ENCODE data around the gene OSM.

OSM gene

DNA sequence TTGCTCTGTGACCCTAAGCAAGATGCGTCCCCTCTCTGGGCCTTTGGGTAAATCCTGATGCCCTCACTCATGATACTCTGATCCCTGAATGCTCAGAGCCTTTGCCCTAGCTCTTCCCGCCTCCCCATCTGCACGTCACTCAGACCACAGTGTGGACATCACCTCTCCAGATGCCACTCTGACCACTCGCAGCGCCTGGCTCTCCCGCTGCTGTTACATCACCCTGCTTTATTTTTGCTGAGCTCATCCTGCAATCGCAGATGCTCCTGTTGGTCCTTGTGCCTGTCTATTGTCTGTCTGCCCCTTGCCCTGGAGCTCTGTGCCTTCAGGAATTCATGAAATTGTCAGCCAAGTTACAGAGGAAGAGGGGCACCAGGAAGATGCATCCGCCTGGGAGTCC lies 5.5 kb downstream of the OSM start:
- DNase-seq: no peak

DNA sequence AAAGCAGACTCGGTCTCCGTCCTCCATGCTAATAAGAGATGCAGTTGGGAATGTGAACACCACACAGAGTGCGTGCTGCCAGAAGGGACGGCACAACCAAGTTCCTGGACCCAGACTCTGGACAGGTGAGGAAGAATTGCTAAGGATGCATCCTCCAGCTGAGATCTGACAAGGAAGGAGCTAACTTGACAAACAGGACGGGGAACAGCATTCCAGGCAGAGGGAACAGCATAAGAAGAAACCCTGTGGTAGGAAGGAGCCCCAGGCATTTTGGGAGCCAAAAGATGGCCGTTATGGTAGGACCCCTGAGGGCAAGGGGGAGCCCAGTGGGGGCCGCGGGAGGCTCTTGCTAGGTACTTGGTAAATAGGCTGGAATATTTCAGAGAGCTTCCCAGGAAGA lies 6.0 kb downstream of the OSM start:
- DNase-seq: no peak

DNA sequence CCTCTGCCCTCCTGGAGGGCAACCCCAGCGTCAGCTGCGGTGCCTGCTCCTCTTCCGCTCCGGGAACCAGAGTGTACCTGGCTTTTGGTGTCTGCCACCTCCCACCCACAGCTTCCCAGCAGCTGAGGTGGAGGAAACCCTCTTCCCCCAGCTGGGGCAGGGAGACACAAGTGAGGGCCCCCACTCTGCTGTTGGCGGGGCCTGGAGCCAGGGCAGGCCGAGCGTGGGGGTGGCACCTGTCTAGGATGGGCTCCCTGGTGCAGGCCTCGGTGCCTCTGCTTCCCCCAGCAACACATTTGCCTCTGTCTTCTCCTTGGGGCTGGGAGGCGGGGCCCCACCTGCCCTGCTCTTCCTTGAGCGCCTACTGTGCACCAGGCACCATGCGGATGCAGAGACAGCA lies 6.4 kb downstream of the OSM start:
- no peak for DNase-seq

DNA sequence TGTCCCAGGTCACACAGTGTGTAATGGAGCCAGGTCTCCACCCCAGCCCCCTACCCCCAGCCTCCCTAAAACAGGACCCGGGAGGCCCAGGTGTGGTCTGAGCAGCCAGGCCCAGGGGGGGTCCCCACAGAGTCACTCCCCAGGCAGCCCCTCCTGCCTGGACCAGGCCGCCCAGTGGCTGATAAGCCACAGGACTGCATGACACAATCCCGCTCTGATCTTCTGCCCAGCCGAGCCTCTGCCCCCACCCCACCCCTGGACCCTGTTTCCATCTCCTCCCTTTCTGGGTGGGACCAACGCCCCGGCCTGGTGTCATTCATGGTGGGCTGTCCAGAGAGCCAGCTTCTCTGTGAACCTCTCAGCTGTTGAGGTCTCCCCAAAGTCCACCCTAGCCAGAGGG lies 12.3 kb downstream of the OSM start:
- DNase-seq: no peak

DNA sequence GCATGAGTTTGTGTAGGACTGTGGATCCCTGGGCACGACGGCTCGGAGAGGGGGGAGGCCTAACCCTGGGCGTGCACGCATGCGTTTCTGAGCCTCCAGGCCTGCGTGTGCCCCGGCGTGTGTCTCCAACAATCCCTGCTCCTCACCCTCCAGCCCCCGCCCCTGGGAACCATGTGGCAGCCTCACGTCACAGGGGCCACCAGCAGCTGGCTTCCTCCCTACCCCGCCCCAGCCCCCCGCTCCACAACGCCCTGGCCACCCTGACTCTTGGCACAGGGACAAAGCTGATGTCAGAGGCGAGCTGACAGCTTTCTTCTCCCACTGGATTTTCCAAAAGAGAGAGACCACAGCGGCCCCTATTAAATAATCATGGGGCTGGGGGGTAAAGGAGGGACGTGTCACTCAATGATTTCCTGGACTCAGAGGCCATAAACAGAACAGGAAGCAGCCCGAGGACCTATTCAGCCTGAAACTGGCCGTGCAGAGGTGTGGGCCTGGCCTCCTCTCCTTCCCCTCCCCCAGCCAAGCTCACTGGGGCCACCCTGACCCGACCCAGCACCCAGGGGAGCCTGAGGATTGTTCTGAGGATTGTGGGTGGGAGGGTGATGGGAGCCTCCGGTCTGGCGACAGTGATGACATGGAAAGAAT lies 13.3 kb downstream of the OSM start:
- no peak for DNase-seq

DNA sequence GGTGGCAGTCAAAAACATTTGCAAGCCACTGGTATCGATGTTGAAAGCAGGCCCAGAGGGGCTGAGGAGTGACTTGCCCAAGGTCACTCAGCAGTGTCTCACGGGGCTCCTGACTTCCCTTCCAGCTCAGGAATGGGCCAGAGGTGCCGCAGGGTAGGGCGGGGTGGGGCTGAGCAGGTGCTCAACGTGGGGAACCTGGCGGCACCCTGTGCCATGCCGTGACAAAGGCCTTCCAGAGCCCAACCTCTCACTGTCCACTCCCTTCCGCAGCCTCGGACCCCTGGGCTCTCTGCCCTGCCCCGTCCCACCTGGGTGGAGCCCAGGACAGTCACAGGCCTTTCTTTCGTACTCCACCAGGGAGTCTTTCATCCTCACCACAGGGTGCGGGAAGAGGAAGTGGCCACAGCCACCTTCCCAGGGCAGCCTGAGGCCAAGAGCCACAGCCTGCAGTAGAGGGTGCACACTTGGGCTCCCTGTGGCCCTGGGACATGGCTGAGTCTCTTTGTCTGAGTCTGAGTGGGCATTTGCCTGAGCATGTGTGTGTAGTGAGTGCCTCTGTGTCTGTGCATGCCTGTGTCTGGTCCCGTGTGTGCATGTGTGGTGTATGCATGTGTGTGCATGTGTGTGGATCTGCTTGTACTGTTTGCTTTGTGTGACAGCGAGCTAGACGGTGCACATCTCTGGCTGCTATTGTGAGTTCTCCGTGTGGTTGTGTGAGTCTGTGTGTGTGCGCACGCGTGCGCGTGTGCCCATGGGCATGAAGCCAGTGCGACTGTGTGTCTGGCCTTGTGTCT lies 14.0 kb downstream of the OSM start:
- no peak for DNase-seq

DNA sequence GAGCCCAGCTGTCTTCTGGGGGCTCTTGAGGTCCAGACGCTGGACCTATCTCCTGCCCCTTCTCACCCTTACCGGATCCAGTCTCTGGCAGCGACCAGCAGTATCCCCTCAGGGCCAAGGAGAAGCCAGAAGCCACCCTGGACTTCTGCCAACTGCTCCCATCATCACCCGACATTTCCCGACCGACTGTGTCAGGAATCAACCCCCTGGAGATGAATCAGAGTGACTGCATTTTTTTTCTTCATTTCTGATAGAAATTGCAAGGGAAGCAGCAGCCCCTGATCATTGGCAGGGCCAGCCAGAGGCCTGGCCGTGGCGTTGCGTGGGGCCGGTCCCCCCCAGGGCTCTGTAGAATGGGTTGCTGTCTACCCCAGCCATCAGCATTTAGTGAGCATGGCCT lies 14.9 kb downstream of the OSM start:
- no peak for DNase-seq

DNA sequence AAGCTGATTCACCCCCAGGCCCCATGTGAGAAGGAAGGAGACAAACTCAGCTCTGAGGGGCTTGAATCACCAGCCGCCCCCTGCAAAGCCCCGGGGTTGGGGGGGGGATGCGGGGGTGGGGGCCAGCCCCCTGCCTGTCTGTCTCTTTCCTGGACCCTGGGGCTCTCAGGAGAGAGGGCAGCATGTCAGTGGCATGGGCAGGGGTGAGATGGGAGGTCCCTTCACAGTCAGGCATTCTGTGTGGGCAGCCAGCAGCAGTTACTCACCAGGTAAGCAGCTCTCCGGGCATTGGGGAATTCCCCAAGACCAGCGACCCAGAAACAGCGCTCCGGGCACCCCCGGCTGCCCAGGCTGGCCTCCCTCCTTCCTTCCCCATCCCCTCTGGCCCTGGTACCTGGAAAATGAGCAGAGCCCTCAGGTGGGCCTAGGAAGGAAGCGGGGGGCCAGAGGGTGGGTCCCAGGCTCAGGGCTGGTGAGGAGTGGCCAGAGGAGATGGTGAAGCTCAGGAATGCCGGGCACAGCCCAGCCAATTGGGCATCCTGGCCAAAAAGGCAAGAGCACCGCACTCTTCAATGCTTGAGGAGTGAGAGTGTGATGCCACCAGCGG lies 15.9 kb downstream of the OSM start:
- peak; percentile 68 for DNase-seq

DNA sequence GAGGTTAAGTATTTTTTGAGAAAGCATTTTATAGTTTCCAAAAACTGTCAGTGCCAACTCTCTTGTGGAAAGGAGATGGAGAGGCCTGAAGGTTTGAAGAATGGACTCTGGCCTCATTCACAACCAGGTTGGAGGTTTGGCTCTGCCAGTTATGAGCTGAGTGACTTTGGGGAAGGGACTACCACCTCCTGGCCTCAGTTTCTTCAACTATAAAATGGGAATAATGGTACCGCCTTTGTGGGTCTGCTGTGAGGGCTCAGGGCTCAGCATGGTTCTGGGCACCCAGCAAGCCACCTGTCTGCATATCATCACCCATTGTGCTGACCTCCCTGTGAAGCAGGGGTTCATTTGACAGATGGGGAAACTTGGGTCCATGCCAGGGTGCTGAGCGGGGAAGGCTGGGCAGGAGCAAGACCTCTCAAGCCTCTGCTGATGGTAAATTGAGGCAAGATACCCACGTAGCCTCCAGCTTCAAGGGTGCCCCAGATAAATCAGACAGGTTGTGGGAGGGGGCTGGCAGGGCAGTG lies 16.5 kb downstream of the OSM start:
- DNase-seq: no peak

DNA sequence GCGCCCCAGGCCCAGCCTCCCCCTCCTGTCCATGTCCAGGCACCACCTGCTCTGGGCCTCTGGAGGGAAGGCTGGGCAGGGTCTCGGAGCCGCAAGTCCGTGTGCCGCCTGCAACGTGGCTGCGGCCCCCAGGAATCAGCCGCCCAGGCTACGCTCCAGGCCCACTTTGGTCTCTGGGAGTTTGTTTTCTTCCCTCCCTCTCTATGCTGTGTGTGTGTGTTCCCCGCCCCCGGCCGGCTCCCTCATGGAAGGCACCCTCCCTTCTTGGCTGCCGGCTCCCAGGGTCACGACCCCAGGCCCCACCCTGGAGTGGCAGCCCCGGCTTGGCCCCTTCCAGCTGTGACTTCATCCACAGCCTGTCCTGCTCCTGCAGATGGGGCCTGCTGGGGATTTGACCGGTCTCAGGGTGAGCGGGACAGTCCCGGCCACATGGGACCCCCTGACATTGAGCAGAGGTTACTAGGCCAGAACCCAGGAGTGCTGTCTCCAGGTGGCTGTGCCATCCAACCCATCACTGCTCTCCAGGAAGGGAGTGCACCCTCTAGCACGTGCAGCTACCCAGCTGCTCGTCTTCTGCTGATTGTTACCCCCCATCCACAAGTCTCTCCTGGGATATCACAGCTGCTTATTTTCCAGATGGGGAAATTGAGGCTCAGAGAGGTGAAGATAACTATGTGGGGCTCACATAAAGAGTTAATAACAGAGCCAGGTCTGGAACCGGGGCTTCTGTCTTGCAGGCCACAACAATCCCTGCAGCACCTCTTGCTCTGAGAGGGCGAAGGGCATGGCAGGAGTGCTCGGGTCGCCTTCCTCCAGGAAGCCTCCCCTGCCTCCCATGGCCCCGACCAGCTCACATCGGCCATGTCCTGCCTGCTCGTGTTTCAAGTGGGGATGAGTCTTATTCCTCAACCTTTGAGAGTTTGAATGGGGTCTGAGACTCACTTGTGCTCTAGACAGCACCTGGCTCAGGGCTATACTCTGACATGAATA lies 17.3 kb downstream of the OSM start:
- DNase-seq: no peak

DNA sequence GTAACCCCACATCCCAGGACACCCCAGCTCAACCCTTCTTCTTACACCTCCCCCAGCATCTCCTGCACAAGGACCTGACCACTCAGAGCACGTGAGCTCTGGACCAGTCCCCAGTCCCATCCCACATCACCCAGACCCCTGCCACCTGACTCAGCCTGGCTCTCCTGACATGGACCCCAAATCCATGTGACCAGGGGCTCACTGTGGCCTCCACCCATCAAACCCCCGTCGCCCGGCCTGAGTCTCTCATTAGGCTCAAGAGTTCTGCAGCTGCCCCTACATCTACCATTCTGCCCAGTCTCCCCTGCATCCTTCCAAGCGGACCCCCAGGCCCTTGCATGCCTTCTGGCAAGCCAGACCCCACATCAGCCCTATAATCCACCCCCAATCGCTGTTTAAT lies 18.2 kb downstream of the OSM start:
- DNase-seq: no peak

DNA sequence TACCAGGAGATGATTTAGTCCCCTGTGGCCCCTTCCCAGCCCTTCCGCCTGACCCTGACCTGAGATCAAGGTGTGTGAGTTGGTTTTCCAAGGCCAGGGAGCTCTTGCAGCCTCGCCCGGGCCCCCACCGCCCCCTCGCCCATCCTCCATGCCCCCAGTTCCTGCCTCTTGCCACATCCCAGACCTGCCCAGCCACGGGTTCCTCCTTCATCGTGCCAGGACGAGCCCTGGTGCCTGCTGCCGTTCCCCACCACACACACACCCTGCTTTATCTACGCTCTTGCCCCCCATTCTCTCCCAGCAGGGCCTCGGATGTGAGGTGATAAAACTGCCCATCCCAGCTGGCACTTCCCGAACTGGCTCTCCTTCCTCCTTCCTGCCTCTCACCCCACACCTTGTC lies 18.7 kb downstream of the OSM start:
- no peak for DNase-seq

DNA sequence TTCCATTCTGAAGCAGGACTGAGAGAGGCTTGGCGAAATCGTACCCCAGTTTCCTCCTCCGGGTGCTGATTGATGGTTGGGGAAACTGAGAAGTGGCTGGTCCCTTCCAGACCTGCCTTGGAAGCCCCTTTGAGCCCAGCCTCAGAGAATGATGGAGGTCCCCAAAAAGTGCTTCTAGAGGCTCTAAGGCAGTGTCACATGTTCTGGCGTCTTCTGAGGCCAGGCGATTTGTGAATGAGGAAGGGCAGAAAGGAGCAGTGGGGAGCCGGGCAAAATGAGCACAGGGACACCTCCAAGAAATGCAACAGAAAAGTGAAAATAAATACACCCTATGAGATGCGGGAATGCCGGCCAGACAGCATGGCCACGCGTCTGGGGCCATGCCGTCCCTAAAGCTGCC lies 19.1 kb downstream of the OSM start:
- no peak for DNase-seq

DNA sequence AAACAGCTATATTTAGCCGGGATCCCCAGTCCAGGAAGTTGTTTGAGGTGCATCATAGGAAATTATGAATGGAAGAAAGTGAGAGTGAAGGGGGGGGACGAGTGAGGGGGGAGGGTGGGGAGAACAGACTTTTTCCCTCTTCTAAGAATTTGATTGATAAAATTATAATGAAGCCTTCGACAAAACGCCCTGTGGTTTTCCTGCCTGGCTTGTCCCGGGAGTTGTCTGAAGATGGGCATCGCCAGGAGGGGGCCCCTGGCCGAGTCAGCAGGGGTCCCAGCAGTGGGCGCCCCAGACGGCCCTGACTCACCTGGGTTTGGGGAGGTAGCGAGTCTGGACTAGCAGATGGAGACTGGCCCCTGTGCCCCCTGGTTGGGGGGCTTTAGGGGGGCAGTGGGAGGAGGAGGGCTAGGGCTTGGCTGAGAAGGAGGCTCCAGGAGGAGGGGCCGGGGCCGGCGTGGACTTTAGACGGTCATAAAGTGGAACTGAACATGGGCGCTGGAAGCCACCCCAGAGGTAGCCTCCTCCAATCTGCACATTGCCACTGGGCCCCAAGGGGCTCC lies 19.8 kb downstream of the OSM start:
- DNase-seq: peak; percentile 50

DNA sequence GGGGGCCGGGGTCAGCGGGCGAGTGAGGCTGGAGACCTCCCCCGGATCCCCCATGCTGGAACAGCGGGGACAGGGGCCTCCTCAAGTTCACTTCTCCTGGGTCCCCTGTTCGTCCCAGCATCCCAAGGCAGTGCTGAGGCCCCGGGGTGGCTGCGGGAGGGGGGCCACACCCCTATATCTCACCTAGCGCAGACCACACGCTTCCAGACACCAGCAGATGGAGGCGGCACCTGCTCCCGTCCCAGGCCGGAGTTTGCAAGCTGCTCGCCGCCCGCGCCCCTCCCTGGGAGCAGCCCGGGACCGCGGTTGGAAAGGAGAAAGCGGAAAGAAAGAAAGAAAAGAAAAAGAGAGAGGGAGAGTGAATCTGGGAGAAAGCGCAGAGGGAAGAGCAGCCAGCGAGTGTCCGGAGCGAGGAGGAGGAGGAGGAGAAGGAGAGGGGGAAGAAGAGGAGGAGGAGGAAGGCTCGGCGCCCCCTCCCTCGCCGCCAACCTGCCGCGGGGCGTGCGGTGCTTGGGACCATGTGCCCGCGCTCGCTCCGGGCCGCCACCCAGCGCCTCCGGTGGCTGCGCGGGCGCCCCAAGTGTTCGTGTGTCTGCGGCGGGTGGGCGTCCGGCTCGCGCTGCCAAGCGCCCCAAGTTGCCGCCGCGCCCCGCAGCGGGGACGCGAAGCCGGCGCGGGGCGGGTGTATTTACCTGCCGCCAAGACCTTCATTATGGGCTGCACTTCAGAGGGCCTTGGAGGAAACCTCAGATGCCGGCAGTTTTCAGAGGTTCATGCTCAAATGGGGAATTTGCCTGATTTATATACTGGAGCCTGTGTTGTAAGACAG lies 20.5 kb downstream of the OSM start, which contains the start of gene LIF:
Gene LIF (minus strand): TSS at position 775 of the 829 bp plus-strand sequence. CDS start 64 bp downstream, at position 711.
- peak; percentile 70 for DNase-seq

DNA sequence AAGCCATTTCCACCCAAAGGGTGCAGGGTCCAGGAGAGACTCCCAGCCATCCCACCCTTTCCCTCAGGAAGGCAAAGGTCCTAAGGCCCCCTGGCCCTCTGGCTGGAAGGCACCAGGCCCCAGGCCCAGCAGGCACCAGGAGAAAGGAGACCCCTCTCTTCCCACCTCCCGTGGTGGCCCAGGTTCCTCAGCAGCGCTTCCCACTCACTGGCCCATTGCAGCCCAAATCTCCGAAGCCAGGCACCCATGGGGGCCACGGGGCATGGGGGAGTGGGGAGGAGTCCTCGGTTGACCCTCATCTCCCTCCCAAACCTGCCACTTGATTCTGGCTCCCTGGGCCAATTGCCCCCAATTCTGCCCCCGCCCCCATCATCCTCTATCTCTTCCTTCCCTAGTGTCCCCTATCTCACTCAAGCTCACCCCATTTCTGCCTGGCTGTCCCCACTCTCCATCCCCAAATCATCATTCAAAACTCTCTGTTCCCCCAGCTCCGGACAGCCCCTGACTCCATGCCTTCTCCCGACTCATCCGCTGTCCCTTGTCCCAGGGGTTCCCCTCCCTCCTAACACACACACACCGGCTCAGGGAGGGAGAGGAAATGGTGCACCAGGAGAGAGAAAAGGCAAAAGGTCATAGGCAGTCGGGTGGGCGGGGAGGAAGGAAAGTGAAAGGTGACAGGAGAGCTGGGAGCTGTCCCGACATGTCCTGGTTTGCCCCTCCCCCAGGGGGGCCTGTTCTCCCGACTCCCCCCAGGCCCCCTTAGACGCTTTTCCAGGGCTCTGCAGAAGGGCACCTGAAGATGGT lies 21.3 kb downstream of the OSM start:
- DNase-seq: no peak

DNA sequence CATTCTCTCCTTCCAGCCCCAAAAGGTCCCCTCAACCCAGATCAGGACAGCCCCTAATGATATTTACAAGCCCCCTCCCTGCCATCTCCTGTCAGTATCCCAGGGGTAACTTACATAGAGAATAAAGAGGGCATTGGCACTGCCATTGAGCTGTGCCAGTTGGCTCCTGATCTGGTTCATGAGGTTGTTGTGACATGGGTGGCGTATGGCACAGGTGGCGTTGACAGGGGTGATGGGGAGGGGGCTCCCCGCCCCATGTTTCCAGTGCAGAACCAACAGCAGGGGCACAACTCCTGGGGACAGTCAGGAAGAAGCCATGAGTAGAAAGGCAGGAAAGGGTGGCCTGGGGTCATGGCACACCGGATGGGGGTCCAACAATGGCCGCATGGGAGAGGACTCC lies 22.0 kb downstream of the OSM start:
- DNase-seq: no peak

DNA sequence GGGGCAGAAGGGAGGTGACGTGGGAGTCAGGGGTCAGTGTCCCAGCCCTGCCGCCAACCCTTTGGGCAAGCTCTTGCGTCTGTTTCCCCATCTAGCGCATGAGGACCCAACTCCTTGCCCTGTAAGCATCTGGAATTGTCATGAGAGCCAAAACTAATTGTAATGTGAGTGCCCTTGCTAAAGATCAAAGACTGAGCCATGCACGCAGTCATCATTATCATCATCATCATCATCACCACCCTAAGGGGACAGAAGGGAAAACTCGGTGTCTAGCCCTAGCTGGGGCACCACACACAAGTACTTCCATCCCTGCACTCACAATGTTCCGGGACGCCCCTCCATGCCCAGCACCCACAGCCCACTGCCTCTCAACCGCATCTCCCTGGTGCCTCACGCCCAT lies 22.6 kb downstream of the OSM start:
- no peak for DNase-seq

DNA sequence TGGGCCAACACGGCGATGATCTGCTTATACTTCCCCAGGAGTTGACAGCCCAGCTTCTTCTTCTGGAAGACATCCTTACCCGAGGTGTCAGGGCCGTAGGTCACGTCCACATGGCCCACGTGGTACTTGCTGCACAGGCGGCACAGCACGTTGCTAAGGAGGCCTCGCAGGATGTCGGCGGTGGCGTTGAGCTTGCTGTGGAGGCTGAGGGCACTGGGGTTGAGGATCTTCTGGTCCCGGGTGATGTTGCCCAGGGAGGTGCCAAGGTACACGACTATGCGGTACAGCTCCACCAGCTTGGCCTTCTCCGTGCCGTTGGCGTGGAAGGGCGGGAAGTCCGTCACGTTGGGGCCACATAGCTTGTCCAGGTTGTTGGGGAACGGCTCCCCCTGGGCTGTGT lies 23.0 kb downstream of the OSM start:
- no peak for DNase-seq

DNA sequence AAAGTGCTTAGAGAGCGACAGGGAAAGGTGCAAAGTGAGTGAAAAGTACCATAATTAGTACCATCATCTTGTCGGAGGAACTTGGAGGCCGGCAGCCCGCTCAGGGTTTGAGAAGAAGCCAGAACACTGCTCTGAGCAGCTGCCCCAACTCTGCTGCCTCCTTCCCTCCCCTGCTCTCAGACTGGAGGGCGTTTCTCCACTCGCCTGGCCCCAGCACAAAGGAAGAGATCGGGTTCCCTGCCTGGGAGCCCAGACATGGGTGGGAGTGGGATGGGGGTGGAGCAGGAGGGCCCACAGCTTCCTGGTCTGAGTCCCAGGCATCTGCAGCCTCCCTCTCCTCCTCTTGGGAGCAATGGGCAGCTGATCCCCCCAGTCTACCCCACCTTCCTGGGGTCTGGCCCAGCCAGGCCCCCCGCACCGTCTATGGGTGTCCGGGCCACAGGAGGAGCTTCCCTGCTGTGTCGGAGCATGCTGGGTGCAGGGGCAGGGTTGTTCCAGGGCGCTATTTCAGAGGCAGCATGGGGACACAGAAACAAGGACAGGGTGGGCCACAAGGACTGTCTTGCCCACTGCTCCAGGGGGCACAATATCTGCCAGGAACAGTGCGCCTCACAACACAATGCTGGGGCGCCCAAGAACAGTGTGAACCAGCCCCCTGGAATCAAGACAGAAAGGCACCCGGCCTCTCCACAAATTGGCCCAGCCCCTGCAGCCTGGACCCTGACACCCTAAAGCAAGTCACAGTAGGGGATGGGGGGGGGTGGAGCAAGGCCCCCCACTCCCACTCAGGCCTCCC lies 24.9 kb downstream of the OSM start:
- DNase-seq: no peak

Data from stimulated activated CD8-positive, alpha-beta memory T cell treated with anti-CD3 and anti-CD28 coated beads, Interleukin-4, amount 100 ng/mL, for 48 hours (primary cell).